M059J (cell line): ENCODE measurements around the gene LTN1. TPM values are rescaled to one million over a fixed set of nuclear protein-coding genes. Genes with fewer than 3 reads are reported as not detected.
"Not testable (repeated sequence)": the region's sequence is repeated elsewhere in the genome, so short reads cannot be mapped to it uniquely, and the experiment has no call there.

Experiments used
- DNase-seq: peaks from one replicate; pipeline ENCODE4 v3.0.0-alpha.2; 2012; ENCODE audit warnings: low read depth
- total RNA-seq: library from RNA; depleted of rRNA; stranded (reverse); fragments of >200 nt; shearing (Covaris generic); gene quantifications from 2 replicates; pipeline ENCODE4 v1.2.3, GENCODE V29; 2014

Gene LTN1
- total RNA-seq, 1 experiment from 2014 or later, result 37.0 TPM

DNA sequence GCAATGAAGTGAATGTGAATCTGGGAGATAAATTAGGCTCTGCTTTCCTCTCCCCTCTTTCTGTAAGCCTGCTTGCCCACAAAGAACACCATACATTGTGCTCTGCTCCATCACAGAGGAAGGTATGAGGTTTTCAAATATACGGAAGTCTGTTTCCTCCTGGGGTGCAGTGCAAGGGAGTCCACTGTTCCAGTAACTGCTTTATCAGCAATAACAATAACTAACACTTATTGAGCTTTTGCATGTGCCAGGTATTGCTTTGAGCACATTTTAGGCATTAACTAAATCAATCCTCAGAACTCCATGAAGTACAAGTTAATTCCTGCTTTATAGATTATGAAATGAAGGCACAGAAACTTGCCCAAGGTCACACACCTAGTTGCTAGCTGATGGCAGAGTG is 10.0 kb downstream of the LTN1 start:
- DNase-seq, result no peak

DNA sequence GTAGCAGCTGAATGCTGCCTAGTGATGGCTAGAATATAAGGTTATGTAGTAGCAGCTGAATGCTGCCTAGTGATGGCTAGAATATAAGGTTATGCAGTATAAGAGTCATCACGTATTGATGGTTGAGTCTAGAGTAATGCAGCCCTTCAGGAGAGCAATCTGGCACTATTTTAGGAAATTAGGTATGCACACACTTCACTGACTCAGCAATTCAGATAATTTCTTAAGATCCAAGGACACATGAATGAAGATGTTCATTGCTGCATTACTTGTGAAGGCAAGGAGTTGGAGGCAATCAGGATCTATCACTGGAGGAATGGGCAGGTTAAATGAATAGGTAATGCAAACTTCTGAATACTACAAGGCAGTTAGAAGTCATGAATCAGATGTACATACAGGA is 13.6 kb downstream of the LTN1 start:
- no peak for DNase-seq

DNA sequence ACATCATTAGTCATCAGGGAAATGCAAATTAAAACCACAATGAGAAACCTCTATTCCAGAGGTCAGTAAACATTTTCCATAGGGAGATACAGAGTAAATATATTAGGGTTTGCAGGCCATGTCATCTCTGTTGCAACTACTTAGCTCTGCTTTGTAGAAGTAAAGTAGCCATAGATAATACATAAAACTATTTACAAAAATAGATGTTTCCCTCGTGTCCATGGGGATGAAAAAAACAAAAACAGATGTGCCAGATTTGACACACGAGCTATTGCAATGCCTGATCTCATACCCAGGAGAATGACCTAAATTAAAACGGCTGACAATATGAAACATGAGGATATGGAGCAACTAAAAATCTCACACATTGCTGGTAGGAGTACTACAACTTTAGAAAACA is 17.3 kb downstream of the LTN1 start:
- peak; percentile 73 for DNase-seq

DNA sequence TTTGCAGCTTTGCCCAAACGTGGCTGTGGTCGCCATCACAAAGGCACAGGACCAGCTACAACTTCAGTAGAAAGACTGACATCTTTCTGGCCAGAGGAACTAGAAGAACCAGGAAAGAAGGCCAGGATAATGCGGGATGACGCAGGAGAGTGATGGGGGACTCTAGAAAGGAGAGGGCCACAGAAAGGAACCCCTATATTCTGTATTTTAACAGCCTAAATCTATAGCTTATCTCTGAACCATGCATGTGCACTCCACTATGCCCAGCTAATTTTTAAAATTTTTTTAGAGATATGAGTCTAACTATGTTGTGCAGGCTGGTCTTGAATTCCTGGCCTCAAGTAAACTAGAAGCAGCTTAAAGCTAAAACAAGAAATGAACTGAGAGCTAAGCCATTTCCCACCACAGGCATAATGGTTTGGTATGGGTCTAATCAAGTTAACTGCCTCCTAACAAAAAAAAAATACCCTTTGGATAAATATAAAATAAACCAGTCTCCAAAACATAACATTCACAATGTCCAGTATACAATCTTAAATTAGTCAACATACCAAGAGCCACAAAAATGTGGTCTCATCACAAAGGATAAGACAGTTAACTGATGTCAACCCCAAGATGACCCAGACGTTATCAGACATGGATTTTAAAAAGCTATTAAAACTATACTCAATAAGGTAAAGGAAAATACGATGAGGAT is 18.0 kb downstream of the LTN1 start:
- DNase-seq, result peak; percentile 40

DNA sequence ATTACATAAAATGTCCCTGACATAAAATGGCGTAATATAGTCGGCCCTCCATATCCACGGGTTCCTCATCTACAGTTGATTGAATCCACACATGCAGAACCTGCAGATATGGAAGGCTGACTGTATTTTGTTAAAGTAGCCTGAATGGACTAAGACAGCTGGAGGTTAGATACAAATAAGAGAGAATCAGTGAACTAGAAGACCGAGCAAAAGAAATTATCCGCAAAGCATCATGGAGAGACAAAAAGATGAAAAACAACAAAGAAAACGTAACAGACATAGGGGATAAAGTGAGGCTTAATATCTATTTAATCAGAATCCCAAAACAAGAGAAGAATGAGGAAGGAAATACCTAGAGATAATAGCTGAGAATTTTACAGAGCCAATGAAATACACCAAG is 20.3 kb downstream of the LTN1 start:
- no peak for DNase-seq

DNA sequence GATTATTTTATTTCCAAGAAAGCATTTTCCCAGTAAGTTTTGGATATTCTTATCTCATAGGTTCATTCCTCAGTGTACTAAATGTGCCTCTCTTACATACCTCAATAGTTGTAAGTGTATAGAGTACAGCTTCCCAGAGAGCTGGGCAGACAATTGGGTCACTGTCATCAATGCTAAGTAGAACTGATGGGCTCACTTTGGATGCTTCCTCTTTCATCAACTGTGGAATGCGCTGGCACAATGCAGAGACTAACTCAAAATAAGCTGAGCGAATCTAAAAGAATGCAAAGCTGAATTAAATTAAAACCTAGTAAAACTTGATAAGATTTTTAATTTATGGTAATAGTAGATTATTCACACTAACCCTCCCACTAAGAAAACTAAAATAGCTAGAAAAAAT is 21.5 kb downstream of the LTN1 start:
- no peak for DNase-seq

DNA sequence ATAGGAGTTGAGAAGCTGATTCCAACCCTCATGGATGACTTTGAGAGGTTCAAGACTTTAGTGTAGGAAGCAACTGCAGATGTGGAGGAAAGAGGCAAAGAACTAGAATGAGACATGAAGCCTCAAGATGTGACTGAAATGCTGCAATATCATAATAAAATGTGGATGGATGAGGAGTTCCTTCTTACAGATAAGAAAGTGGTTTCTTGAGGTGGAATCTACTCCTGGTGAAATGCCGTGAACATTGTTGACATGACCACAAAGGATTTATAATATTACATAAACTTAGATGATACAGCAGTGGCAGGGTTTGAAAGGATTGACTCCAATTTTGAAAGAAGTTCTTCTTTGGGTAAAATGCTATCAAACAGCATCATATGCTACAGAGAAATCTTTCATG is 28.8 kb downstream of the LTN1 start:
- DNase-seq, result no peak

DNA sequence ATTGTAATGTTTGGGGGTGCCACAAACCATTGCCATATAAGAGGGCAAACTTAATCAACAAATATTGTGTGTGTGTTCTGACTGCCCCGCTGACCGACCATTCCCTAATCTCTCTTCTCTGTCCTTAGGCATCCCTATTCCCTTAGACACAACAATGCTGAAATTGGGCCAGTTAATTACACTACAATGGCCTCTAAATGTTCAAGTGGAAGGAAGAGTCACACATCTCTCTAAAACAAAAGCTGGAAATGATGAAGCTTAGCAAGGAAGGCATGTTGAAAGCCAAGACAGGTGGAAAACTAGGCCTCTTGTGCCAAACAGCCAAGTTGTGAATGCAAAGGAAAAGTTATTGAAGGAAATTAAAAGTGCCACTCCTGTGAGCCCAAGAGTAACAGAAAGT is 30.2 kb downstream of the LTN1 start:
- DNase-seq, result no peak

DNA sequence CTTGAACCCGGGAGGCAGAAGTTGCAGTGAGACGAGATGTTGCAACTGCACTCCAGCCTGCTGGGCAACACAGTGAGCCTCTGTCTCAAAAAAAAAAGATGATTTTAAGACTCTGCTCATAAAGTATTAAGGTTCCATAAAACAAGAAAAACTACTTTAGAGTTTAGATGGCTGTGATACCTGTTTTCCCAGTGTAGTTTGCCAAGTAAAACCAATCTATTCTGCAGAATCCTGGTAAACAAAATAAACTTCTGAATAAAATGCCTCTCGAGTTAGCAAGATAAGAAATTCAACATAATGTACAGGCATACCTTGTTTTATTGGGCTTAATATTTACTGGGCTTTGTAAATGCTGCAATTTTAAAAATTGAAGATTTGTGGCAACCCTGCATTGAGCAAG is 30.8 kb downstream of the LTN1 start:
- DNase-seq, result no peak

DNA sequence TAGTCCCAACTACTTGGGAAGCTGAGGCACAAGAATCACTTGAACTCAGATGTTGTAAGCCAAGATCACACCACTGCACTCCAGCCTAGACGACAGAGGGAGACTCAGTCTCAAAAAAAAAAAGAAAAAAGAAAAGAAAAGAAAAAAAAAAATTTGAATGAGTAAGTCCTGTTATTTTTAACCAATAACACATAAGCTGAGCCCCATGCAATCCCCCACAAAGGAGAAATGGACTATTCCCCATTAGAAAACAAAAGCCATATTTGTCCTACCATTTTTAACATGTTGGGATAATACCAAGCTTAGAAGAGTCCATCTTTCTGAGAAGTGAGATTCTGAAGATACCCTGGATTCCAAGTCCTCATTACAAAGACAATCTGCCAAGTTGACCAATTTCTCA is 32.4 kb downstream of the LTN1 start:
- DNase-seq, result no peak

DNA sequence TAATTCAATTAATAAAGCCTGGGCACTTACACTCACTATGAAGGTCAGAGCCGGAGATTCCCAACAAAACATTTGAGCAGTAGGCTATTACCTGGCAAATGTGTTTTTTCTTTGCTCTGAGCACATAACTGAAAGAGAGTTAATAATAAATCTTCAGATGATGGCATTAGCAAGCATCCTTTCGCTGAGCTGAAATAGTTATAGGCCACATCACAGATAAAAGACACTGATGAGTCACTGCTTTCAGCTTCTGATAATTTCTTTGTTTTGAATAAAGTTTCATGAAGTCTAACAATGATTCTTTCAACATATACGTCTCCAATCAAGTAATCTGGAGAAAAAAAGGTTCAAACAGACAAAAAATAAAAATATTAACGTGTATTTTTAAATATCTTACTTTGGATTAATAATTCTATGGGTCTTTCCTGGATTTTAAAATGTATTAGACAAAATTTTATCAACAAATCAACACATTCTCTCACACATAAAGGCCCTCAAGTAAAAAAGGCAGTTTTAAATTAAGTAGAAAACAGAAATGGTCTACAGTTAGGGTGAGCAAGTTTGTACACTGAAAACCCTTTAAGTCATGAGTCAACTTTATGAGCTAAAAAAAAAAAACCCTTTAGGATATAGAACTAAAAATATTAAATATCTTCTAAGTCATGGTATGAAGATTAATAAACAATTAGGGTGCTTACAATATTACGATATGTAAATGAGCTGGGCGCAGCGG is 33.1 kb downstream of the LTN1 start:
- DNase-seq, result peak; percentile 78

DNA sequence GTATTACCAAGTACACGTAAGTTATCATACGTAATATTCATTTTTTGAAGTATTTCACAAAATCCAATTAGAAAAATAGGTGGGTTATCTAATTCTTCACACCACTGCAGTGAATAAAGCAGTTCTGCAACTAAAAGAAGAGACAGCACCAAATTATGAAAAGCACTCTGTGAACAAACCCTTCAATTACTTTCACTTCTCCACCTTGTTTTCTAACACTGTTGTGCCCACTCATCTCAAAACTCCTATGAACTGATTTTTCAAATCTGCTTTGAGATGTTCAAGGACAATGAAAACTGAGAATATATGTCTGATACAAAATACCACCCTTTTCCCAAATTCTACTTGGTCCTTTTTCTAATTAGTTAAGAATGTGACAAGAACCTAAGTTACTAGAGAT is 39.4 kb downstream of the LTN1 start:
- no peak for DNase-seq

DNA sequence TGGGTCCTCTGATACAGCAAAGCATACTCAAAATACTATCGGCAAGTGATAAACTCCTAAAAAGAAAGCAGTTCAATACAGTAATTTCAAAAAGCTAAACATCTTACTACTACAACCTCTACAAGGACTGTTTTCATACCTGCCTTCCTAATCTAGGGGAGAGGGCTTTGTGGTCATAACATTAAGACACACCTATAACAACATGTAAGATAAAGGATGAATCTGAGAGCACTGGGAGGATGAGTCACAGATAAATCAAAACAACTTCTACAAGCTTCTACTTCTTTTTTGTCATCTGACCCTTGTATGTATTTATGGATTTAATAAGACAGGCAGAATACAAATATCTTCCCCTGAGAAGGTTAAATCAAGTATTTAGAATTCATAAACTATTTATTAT is 40.0 kb downstream of the LTN1 start:
- no peak for DNase-seq

DNA sequence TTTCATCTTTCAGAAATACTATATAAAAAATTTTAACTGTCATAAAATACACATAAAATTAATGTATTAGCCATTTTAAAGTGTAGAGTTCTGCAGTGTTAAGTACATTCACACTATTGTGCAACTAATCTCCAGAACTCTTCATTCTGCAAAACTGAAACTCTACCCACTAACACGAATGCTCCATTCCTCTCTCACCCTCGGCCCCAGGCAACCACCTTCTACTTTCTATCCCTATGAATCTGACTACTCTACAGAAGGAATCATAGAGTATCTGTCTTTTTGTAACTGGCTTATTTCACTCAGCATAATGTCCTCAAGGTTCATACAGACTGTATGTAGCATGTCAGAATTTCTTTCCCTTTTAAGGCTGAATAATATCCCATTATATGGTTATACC is 43.4 kb downstream of the LTN1 start:
- no peak for DNase-seq

DNA sequence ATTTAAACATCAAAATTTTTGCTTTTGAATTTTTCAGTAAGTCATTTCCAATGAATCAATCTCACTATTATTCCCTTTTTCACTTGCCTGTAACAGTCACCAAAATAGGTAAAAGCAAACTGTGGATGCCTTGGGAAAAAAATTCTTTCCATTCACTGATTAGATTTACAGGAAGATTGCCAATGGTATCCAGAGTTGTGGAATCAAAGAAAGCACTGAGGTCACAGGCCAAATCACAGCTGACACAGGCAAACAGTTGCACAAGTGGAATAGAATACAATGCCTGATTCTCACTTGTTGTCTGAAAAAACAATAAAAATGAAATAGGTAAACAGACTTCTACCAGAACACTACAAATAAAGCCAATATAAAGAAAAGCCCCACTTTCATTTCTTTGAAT is 48.4 kb downstream of the LTN1 start:
- DNase-seq, result no peak

DNA sequence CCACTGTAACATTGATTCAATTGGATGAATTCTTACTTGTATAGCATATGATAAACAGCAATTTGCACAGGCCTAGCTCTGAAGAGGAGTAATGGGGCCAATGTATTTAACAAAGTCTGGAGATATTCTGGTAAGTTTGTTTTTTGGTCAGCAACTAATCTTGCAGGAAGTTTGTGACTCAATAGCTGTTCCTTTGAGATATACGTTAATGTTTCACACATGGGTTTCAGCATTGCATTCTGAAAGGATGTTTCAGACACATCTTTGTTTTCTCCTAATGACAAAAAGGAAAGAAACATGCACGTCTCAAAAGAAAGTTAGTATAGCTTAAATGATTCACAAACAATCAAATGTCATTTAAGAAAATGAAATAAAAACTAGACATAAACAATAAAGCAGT is 49.0 kb downstream of the LTN1 start:
- DNase-seq, result no peak

DNA sequence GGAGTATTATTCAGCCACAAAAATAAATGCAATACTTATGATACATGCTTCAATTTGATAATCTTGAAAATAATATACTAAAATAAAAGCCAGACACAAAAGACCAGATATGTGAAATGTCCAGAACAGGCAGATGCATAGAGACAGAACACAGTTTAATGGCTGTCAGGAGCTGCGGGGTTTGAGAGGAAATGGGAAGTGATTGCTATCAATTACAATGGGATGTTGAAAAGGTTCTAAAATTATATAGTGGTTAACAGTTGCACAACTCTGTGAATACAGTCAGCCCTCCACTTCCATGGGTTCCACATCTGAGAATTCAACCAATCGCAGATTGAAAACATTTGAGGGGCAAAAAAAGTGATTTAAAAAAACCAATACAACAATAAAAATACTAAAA is 54.0 kb downstream of the LTN1 start:
- no peak for DNase-seq

DNA sequence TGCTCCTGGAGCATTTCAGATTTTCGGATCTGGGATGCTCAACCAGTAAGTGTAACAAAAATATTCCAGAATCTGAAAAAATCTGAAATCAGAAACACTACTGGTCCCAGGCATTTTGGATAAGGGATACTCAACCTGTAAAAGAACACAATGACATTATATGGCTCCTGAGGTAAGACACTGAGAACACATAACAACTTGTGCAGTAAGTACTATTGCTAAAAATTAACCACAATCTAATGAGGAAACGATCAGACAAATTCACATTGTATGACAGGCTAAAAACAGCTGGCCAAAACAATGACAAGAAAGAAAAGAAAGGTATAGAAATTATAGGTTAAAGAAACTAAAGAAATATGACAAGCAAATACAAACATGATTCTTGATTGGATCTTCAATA is 54.9 kb downstream of the LTN1 start:
- no peak for DNase-seq

DNA sequence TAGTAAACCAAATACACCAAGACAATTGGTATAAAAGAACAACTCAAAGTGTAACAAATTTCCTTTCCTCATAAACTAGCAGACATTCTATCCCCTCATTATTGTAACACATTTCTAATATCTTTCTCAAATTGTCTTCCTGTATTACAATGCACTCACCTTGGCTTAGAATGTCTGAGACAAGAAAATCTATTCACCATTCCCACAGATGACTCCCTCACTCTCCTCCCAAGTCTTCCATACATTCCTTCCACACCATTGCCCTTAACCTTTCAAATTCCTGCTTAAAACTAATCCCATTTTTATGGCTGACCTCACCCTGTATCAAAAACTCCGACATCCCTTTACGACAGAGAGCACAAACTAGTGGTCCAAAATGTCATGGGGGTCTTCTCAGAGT is 56.0 kb downstream of the LTN1 start:
- no peak for DNase-seq

DNA sequence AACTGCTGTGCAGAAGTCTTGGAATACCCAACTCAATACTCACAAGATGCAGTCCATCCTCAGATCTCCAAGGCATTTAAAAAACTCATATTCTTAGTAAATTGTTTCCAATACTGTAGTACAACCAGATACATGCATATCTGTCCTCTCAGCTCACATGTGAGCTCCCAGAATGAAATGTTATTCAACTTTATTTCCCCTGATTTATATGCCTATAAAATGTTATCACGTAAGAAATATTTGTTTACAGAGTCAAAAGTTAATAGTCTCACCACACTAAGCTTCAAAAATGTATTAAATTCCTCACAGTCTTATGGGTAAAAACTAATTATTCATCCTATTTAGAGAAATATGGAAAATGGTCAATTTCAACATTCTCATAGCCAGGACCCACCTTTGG is 56.6 kb downstream of the LTN1 start:
- no peak for DNase-seq

DNA sequence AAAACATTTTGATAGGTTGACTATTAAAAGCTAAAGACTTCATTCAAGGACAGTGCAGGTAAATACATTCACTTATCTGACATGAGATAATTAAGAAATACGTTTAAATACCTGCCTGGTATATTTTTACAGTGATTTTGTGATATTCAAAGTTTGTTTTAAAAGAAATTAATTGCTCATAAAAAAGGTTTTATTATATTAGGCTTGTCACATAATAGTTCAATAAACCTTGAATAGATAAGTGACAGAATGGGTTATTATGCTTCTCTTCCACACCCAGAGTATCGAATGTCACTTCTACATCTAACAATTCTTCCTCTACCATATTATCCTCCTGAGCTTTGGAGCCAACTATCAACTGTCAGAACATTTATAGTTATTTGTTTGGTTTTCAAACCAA is 60.0 kb downstream of the LTN1 start:
- no peak for DNase-seq

DNA sequence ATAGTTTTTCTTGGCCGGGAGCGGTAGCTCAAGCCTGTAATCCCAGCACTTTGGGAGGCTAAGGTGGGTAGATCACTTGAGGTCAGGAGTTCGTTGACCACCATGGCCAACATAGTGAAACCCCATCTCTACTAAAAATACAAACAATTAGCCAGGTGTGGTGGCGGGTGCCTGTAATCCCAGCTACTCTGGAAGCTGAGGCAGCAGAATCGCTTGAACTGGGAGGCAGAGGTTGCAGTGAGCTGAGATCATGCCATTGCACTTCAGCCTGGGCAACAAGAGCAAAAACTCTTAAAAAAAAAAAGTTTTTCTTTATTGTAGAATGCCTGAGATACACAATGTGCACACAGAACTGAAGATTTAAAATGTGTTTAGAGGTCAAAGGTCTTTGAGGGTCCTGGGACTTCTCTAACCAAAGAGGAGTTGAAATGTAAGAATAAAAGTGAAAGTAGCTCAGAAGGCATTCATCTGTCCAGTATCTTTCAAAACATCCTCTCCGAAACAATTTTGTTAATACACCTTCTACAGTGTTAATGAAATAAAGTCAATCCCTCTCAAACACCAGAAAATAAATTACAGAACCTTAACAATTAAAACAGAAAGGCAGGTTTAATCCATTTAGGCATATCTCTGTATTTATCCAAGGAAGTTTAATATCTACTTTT is 60.8 kb downstream of the LTN1 start:
- DNase-seq, result not testable (repeated sequence)
